Lung (tissue), 12 donors: ENCODE results near the gene MYH3. TPM values are rescaled to one million over a fixed set of nuclear protein-coding genes. Genes with fewer than 3 reads are reported as not detected.

Experiments used
- ATAC-seq: fragments of 200-7000 bp; cut with Tn5 transposase; one replicate; pipeline ENCODE4 v1.9.1; 2020; ENCODE audit warnings: moderate number of reproducible peaks; ENCODE audit not compliant: insufficient read depth, low FRiP score
- DNase-seq, 3 donors: peaks; one replicate each; pipeline ENCODE4 v3.0.0-alpha.2; 2013 to 2017
- H3K27ac ChIP-seq, 2 donors: one replicate each; pipeline ENCODE4 v1.5.1; 2013; ENCODE audit warnings: mild to moderate bottlenecking in 2 of 2, moderate library complexity in 2 of 2, control low read depth in 1 of 2, inconsistent platforms in 1 of 2, low read depth in 1 of 2, low read length in 1 of 2
- H3K27me3 ChIP-seq, 3 donors: one replicate each; pipeline ENCODE4 v1.5.1; 2013; ENCODE audit warnings: low read length in 2 of 3; ENCODE audit not compliant: control insufficient read depth in 3 of 3, insufficient read depth in 3 of 3
- H3K36me3 ChIP-seq, 4 donors: one replicate each; pipeline ENCODE4 v1.5.1; 2013; ENCODE audit warnings: low read length in 4 of 4, mild to moderate bottlenecking in 1 of 4, moderate library complexity in 1 of 4; ENCODE audit not compliant: control insufficient read depth in 4 of 4, insufficient read depth in 4 of 4
- H3K4me1 ChIP-seq, 5 donors: one replicate each; pipeline ENCODE4 v1.5.1; 2013; ENCODE audit warnings: low read length in 5 of 5, mild to moderate bottlenecking in 2 of 5, moderate library complexity in 1 of 5; ENCODE audit not compliant: control insufficient read depth in 5 of 5, insufficient read depth in 5 of 5
- H3K4me3 ChIP-seq: one replicate; pipeline ENCODE4 v1.5.1; 2013; ENCODE audit warnings: mild to moderate bottlenecking, control low read depth, moderate library complexity
- H3K9ac ChIP-seq, 2 donors: one replicate each; pipeline ENCODE4 v1.5.1; 2013; ENCODE audit warnings: low read length in 2 of 2, control low read depth in 1 of 2; ENCODE audit not compliant: insufficient read depth in 1 of 2
- H3K9me3 ChIP-seq, 4 donors: one replicate each; pipeline ENCODE4 v1.5.1; 2013; ENCODE audit warnings: low read length in 3 of 4, mild to moderate bottlenecking in 1 of 4, moderate library complexity in 1 of 4; ENCODE audit not compliant: control insufficient read depth in 4 of 4, insufficient read depth in 3 of 4
- WGBS, 2 donors: extraction: QIAGEN DNeasy Blood & Tissue Kit; methylation state at CpG; one replicate each; pipeline ENCODE4 v1.1.7; 2013; 5-methylcytosine and 5-hydroxymethylcytosine counted together
- polyA plus RNA-seq, 2 donors: library from polyadenylated mRNA; stranded (reverse); fragments of 200-250 nt; gene quantifications; one replicate each; pipeline ENCODE4 v1.2.1, GENCODE V29; 2013
- total RNA-seq, 2 donors: library from RNA; depleted of rRNA in 1 of 2; stranded (reverse); fragments of >200 nt in 1 of 2; gene quantifications; one replicate each; pipeline ENCODE4 v1.2.1, GENCODE V29; 2014 to 2021
- TF ChIP-seq, protein P1 (sequence below): IDR thresholded peaks from 2 replicates; pipeline ENCODE4 v1.5.1; 2012; ENCODE audit warnings: mild to moderate bottlenecking; ENCODE audit errors: control extremely low read depth, extremely low read depth
- donor health status: control.
- donor health status: control.
- donor health status: Bipolar disorder and iron deficiency.
- donor health status: healthy.
- donor health status: DM: yes; HTN: yes; CAD: no.

The MYH3 gene
- total and polyA plus RNA-seq, 4 donors, result 1.0 to 2.8 (median 1.7) TPM

GRCh38 chr17:10624969-10625368, 32.1 kb downstream of the MYH3 start:
- no peaks in the 10 kb centered on the region for H3K4me1 ChIP-seq
- peaks cover 0 to 4% (median 0%) of the 10 kb centered on the region in 4 donors for H3K36me3 ChIP-seq
- DNase-seq (no peak), ATAC-seq (no peak)
- WGBS, 2 donors, result 90 to 95% methylated on average over 11 of the region's 11 CpGs
- no peak overlapping the region for H3K4me3 ChIP-seq
- no peaks in the 10 kb centered on the region for H3K9me3 ChIP-seq
- no peak overlapping the region for H3K27ac ChIP-seq
- H3K9ac ChIP-seq, result no peak overlapping the region
- TF ChIP-seq, protein P1, sequence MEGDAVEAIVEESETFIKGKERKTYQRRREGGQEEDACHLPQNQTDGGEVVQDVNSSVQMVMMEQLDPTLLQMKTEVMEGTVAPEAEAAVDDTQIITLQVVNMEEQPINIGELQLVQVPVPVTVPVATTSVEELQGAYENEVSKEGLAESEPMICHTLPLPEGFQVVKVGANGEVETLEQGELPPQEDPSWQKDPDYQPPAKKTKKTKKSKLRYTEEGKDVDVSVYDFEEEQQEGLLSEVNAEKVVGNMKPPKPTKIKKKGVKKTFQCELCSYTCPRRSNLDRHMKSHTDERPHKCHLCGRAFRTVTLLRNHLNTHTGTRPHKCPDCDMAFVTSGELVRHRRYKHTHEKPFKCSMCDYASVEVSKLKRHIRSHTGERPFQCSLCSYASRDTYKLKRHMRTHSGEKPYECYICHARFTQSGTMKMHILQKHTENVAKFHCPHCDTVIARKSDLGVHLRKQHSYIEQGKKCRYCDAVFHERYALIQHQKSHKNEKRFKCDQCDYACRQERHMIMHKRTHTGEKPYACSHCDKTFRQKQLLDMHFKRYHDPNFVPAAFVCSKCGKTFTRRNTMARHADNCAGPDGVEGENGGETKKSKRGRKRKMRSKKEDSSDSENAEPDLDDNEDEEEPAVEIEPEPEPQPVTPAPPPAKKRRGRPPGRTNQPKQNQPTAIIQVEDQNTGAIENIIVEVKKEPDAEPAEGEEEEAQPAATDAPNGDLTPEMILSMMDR, result no peak
- no peaks in the 10 kb centered on the region for H3K27me3 ChIP-seq

- H3K27me3 ChIP-seq, result no peaks in the 10 kb centered on the region
- no peaks in the 10 kb centered on the region for H3K9me3 ChIP-seq
- WGBS, 2 donors, result 80 to 90% methylated on average over 10 of the region's 10 CpGs
- H3K4me3 ChIP-seq, result no peak overlapping the region
- ATAC-seq (no peak), DNase-seq (no peak)
- H3K36me3 ChIP-seq, result no peaks in the 10 kb centered on the region
- H3K9ac ChIP-seq, result no peak overlapping the region
- no peak overlapping the region for H3K27ac ChIP-seq
- TF ChIP-seq, protein P1, result no peak
- no peaks in the 10 kb centered on the region for H3K4me1 ChIP-seq
These were observed 33.3 kb downstream of the MYH3 start for GRCh38 chr17:10623737-10624338.

- H3K27ac ChIP-seq, result no peak overlapping the region
- H3K4me3 ChIP-seq, result no peak overlapping the region
- no peaks in the 10 kb centered on the region for H3K9me3 ChIP-seq
- ATAC-seq (no peak), DNase-seq (no peak)
- no peaks in the 10 kb centered on the region for H3K27me3 ChIP-seq
- H3K9ac ChIP-seq, result no peak overlapping the region
- no peaks in the 10 kb centered on the region for H3K36me3 ChIP-seq
- WGBS, 2 donors, result 80 to 87% methylated on average over 14 of the region's 14 CpGs
- no peaks in the 10 kb centered on the region for H3K4me1 ChIP-seq
- TF ChIP-seq, protein P1, result no peak
These were observed 34.3 kb downstream of the MYH3 start for GRCh38 chr17:10622617-10623485.
